ENCODE data around the gene GADD45G. TPM values are rescaled to one million over a fixed set of nuclear protein-coding genes. Genes with fewer than 3 reads are reported as not detected.

GADD45G gene
- total RNA-seq, 2 experiments from 2014 or later: not detected

- TF ChIP-seq EZH2phosphoT487 (IDR thresholded peaks at IDR 0.05; ENCODE audit: borderline replicate concordance, low read depth, low read length): no peak
- TF ChIP-seq, protein P1, sequence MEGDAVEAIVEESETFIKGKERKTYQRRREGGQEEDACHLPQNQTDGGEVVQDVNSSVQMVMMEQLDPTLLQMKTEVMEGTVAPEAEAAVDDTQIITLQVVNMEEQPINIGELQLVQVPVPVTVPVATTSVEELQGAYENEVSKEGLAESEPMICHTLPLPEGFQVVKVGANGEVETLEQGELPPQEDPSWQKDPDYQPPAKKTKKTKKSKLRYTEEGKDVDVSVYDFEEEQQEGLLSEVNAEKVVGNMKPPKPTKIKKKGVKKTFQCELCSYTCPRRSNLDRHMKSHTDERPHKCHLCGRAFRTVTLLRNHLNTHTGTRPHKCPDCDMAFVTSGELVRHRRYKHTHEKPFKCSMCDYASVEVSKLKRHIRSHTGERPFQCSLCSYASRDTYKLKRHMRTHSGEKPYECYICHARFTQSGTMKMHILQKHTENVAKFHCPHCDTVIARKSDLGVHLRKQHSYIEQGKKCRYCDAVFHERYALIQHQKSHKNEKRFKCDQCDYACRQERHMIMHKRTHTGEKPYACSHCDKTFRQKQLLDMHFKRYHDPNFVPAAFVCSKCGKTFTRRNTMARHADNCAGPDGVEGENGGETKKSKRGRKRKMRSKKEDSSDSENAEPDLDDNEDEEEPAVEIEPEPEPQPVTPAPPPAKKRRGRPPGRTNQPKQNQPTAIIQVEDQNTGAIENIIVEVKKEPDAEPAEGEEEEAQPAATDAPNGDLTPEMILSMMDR (conservative IDR thresholded peaks at IDR 0.05; ENCODE audit: low read length): no peak
- Histone ChIP-seq H3K4me1 (ENCODE audit: insufficient read depth, low read length, poor library complexity, severe bottlenecking) (no peaks in the 10 kb centered on the region), H2AFZ (ENCODE audit: low read length) (no peak overlapping the region), H3K9me3 (ENCODE audit: low read length) (no peaks in the 10 kb centered on the region), H3K4me3 (ENCODE audit: low read depth, low read length, poor library complexity, severe bottlenecking) (no peak overlapping the region), H3K9me2 (ENCODE audit: insufficient read depth, low read length) (no peaks in the 10 kb centered on the region), H3K36me3 (ENCODE audit: insufficient read depth, low read length) (no peaks in the 10 kb centered on the region), H3K79me2 (ENCODE audit: insufficient read depth, low read depth, low read length) (no peaks in the 10 kb centered on the region), H3K27ac (ENCODE audit: low read depth, low read length, poor library complexity, severe bottlenecking) (no peak overlapping the region), H3K4me2 (ENCODE audit: low read length) (no peak overlapping the region), H4K20me1 (ENCODE audit: insufficient read depth, low read length) (no peaks in the 10 kb centered on the region)
- CTCF ChIA-PET (ENCODE audit: unreplicated experiment): no interaction called here
- no TSS peak for BruUV-seq (replicated peaks)
- POLR2A ChIA-PET: interaction anchor here (0.6 kb wide), 2 partner anchors 76 to 489 kb away, joined by 5 read pairs; no protein-coding TSS in a partner anchor
- intact Hi-C loops (cut with micrococcal nuclease; ENCODE audit: unreplicated experiment): no loop called here
- DNase-seq (ENCODE audit: low spot score): no peak
Observed at GRCh38 chr9:89647366-89648128, 42.7 kb downstream of the GADD45G start.

GRCh38 chr9:89648247-89649000 is 43.6 kb downstream of the GADD45G start:
- Histone ChIP-seq H3K79me2 (ENCODE audit: insufficient read depth, low read depth, low read length) (no peaks in the 10 kb centered on the region), H3K4me2 (ENCODE audit: low read length) (no peak overlapping the region), H3K36me3 (ENCODE audit: insufficient read depth, low read length) (no peaks in the 10 kb centered on the region), H2AFZ (ENCODE audit: low read length) (no peak overlapping the region), H4K20me1 (ENCODE audit: insufficient read depth, low read length) (no peaks in the 10 kb centered on the region), H3K9me2 (ENCODE audit: insufficient read depth, low read length) (no peaks in the 10 kb centered on the region), H3K27ac (ENCODE audit: low read depth, low read length, poor library complexity, severe bottlenecking) (no peak overlapping the region), H3K4me3 (ENCODE audit: low read depth, low read length, poor library complexity, severe bottlenecking) (no peak overlapping the region), H3K4me1 (ENCODE audit: insufficient read depth, low read length, poor library complexity, severe bottlenecking) (no peaks in the 10 kb centered on the region), H3K9me3 (ENCODE audit: low read length) (no peaks in the 10 kb centered on the region)
- TF ChIP-seq EZH2phosphoT487 (IDR thresholded peaks at IDR 0.05; ENCODE audit: borderline replicate concordance, low read depth, low read length): no peak
- TF ChIP-seq, protein P1 (conservative IDR thresholded peaks at IDR 0.05; ENCODE audit: low read length): no peak
- intact Hi-C loops (cut with micrococcal nuclease; ENCODE audit: unreplicated experiment): no loop called here
- BruUV-seq (replicated peaks): no TSS peak
- ChIA-PET CTCF (ENCODE audit: unreplicated experiment) (no interaction called here), POLR2A (interaction anchor here (0.6 kb wide), 1 partner anchor 488 kb away, joined by 5 read pairs; no protein-coding TSS in a partner anchor)
- DNase-seq (ENCODE audit: low spot score): no peak

Data from OCI-LY7 (cell line).